B cell (primary cell): ENCODE data around the gene CCDC9. TPM values are rescaled to one million over a fixed set of nuclear protein-coding genes. Genes with fewer than 3 reads are reported as not detected.

Experiments
- ATAC-seq: fragments of 200-7000 bp; cut with Tn5 transposase; one replicate; pipeline ENCODE4 v1.10.0; 2021; ENCODE audit warnings: low read depth, mild to moderate bottlenecking, moderate number of reproducible peaks, moderate library complexity
- CTCF ChIA-PET: fragments of 350-600 bp; sonication (Branson Sonifier 250); formaldehyde crosslinking; loops from one replicate; lab custom pipeline; 2021; ENCODE audit warnings: antibody characterized with exemption, inconsistent platforms; lab: Charles Lee
- POLR2A ChIA-PET: fragments of 350-600 bp; sonication (Branson Sonifier 250); formaldehyde crosslinking; loops from one replicate; lab custom pipeline; 2021; ENCODE audit warnings: antibody characterized with exemption; lab: Charles Lee
- DNase-seq: peaks from one replicate; pipeline ENCODE4 v3.0.0; 2013
- H2AFZ ChIP-seq: 2 replicates; pipeline ENCODE4 v1.6.1; 2012; ENCODE audit warnings: mild to moderate bottlenecking, low read depth, low read length; ENCODE audit not compliant: insufficient read depth, poor library complexity, severe bottlenecking
- H3K27ac ChIP-seq, 2 donors: 1 replicate in 1 of 2; 2 replicates in 1 of 2; pipeline ENCODE4 v1.5.1; 2012 to 2013; ENCODE audit warnings: low read length in 2 of 2, mild to moderate bottlenecking in 2 of 2, moderate library complexity in 1 of 2
- H3K27me3 ChIP-seq, 4 experiments: fragments of 200-600 bp in 1 of 4; sonication (generic) in 1 of 4; replicated peaks in 1 of 4; 1 replicate in 2 of 4; 2 replicates in 2 of 4; pipeline versions ENCODE4 v1.6.1 to v1.7.0; 2013 to 2016; ENCODE audit warnings: low read length in 3 of 4, mild to moderate bottlenecking in 2 of 4, mixed read lengths in 1 of 4, moderate library complexity in 1 of 4; ENCODE audit not compliant: insufficient read depth in 4 of 4, control insufficient read depth in 3 of 4; ENCODE audit errors: control extremely low read depth in 1 of 4
- H3K36me3 ChIP-seq, 2 experiments: replicated peaks in 1 of 2; 1 replicate in 1 of 2; 2 replicates in 1 of 2; pipeline versions ENCODE4 v1.6.1 to v1.7.1; 2013; ENCODE audit warnings: low read length in 1 of 2; ENCODE audit not compliant: insufficient read depth in 2 of 2, control insufficient read depth in 1 of 2; ENCODE audit errors: control extremely low read depth in 1 of 2, extremely low read depth in 1 of 2
- H3K4me1 ChIP-seq, 2 donors: fragments of 200-600 bp in 1 of 2; sonication (generic) in 1 of 2; 1 replicate in 1 of 2; 2 replicates in 1 of 2; pipeline versions ENCODE4 v1.5.1 to v1.6.1; 2013 to 2017; ENCODE audit warnings: low read length in 2 of 2; ENCODE audit not compliant: control insufficient read depth in 2 of 2, insufficient read depth in 2 of 2
- H3K4me2 ChIP-seq: replicated peaks from 2 replicates; pipeline ENCODE3; 2012; ENCODE audit warnings: mild to moderate bottlenecking, low read depth, low read length; ENCODE audit not compliant: poor library complexity, severe bottlenecking
- H3K4me3 ChIP-seq, 5 experiments: fragments of 200-600 bp in 1 of 5; sonication (generic) in 1 of 5; 1 replicate in 3 of 5; 2 replicates in 2 of 5; pipeline versions ENCODE4 v1.5.1 to v1.7.0; 2011 to 2016; ENCODE audit warnings: low read length in 4 of 5, mild to moderate bottlenecking in 4 of 5, low read depth in 2 of 5, control low read depth in 1 of 5, moderate library complexity in 1 of 5; ENCODE audit not compliant: insufficient read depth in 1 of 5; ENCODE audit errors: control extremely low read depth in 1 of 5, extremely low read depth in 1 of 5
- H3K79me2 ChIP-seq: fragments of 200-600 bp; sonication (generic); one replicate; pipeline ENCODE4 v1.6.0; 2016; ENCODE audit warnings: low read length; ENCODE audit not compliant: control insufficient read depth, insufficient read depth
- H3K9ac ChIP-seq: fragments of 200-600 bp; sonication (generic); 2 replicates; pipeline ENCODE4 v1.6.1; 2017; ENCODE audit warnings: mild to moderate bottlenecking, low read length, moderate library complexity
- H3K9me3 ChIP-seq, 3 donors: one replicate each; pipeline versions ENCODE4 v1.6.1 to v1.7.1; 2013; ENCODE audit warnings: low read length in 2 of 3; ENCODE audit not compliant: control insufficient read depth in 2 of 3, insufficient read depth in 1 of 3; ENCODE audit errors: control extremely low read depth in 1 of 3
- H4K20me1 ChIP-seq: 2 replicates; pipeline ENCODE4 v1.6.0; 2012; ENCODE audit warnings: mild to moderate bottlenecking, low read length; ENCODE audit not compliant: insufficient read depth, control insufficient read depth, poor library complexity, severe bottlenecking
- H3K27ac Mint-ChIP-seq: one replicate; pipeline ENCODE4 v1.8.0; 2021; ENCODE audit warnings: mixed read lengths
- H3K27me3 Mint-ChIP-seq: one replicate; pipeline ENCODE4 v1.8.0; 2021; ENCODE audit warnings: mixed read lengths
- H3K4me1 Mint-ChIP-seq: one replicate; pipeline ENCODE4 v1.8.0; 2021; ENCODE audit warnings: mixed read lengths
- H3K4me3 Mint-ChIP-seq: one replicate; pipeline ENCODE4 v1.8.0; 2021; ENCODE audit warnings: mixed read lengths
- H3K9me3 Mint-ChIP-seq: one replicate; pipeline ENCODE4 v1.8.0; 2022; ENCODE audit warnings: mixed read lengths; ENCODE audit not compliant: insufficient read depth
- EZH2 ChIP-seq: IDR thresholded peaks from 2 replicates; pipeline ENCODE4 v1.6.1; 2012; ENCODE audit warnings: borderline replicate concordance, low read depth, mild to moderate bottlenecking, moderate library complexity, low read length; ENCODE audit not compliant: insufficient read depth, poor library complexity, severe bottlenecking
- WGBS: methylation state at CpG from one replicate; pipeline ENCODE4 v1.1.5; 2013; ENCODE audit warnings: missing lambda C conversion rate; ENCODE audit not compliant: insufficient coverage; 5-methylcytosine and 5-hydroxymethylcytosine counted together
- intact Hi-C: fragments of 100-400 bp; cut with micrococcal nuclease; formaldehyde crosslinking; loops from one replicate; pipeline ENCODE4 v1.10.0; 2022
- polyA plus RNA-seq: library from polyadenylated mRNA; depleted of rRNA; stranded (reverse); fragments of >200 nt; gene quantifications from 2 replicates; pipeline ENCODE4 v1.2.3, GENCODE V29; 2012
- total RNA-seq, 2 donors: library from RNA; stranded (reverse); fragments of 120-200 nt in 1 of 2; gene quantifications; 1 replicate in 1 of 2; 2 replicates in 1 of 2; pipeline versions ENCODE4 v1.2.3 to v1.2.4, GENCODE V29; 2013 to 2022
- TF ChIP-seq, protein P1 (sequence below): fragments of 200-600 bp; IDR thresholded peaks from one replicate; pipeline ENCODE4 v1.8.0; 2022; ENCODE audit warnings: antibody characterized with exemption, mild to moderate bottlenecking

CCDC9 gene
- total and polyA plus RNA-seq, 2 donors (not counting 1 experiment from before 2014, with no cell fraction given) = 12.3 to 54.7 TPM

GRCh38 chr19:47284324-47284899 lies 28.1 kb downstream of the CCDC9 start:
- intact Hi-C loops = loop anchor here (1.0 kb wide), 1 partner anchor 107 kb away; no protein-coding TSS in a partner anchor
- no peak overlapping the region for H3K4me3 Mint-ChIP-seq

DNA sequence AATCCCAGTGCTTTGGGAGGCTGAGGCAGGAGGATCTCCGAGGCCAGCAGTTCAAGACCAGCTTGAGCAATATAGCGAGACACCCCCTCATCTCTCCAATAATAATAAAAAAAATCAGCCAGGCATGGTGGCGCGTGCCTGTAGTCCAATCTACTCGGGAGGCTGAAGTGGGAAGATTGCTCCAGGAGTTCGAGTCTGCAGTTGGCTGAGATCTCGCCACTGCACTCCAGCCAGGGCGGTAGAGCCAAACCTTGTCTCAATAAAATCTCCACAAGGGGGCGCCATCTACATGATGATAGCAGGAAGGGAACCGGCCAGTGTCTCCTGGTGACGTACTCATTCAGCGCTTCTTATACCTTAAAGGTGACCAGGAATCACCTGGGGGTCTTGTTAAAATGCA lies 39.7 kb downstream of the CCDC9 start:
- no peak overlapping the region for H3K4me3 ChIP-seq
- H3K4me2 ChIP-seq = no peak overlapping the region
- no peaks in the 10 kb centered on the region for H3K9me3 Mint-ChIP-seq
- H3K27me3 Mint-ChIP-seq = no peaks in the 10 kb centered on the region
- peaks cover 4 to 18% of the 10 kb centered on the region in 2 donors for H3K4me1 ChIP-seq
- H4K20me1 ChIP-seq = no peaks in the 10 kb centered on the region
- peak; percentile 80 for ATAC-seq
- no peak overlapping the region for H3K9ac ChIP-seq
- ChIA-PET POLR2A (interaction anchor here (0.6 kb wide), 1 partner anchor 53 kb away, joined by 11 read pairs; the partner anchor contains the start of gene DHX34), CTCF (interaction anchor here (0.8 to 4.3 kb wide), 10 partner anchors 9 to 450 kb away, joined by 3 to 27 read pairs (median 4); partner anchors contain the start of gene DHX34)
- peaks cover 13% of the 10 kb centered on the region for H3K4me1 Mint-ChIP-seq
- H3K4me3 Mint-ChIP-seq = no peak overlapping the region
- H3K27ac Mint-ChIP-seq = no peak overlapping the region
- peaks cover 0 to 4% (median 0%) of the 10 kb centered on the region in 3 donors for H3K9me3 ChIP-seq
- no peak overlapping the region for H3K27ac ChIP-seq
- intact Hi-C loops = loop anchor here (1.0 kb wide), 2 partner anchors 131 to 402 kb away; no protein-coding TSS in a partner anchor
- no peaks in the 10 kb centered on the region for H3K79me2 ChIP-seq
- H2AFZ ChIP-seq = no peak overlapping the region
- WGBS = 8% methylated on average over 7 of the region's 12 CpGs
- H3K27me3 ChIP-seq = peaks cover 0 to 6% (median 1%) of the 10 kb centered on the region in 4 experiments
- TF ChIP-seq, protein P1, sequence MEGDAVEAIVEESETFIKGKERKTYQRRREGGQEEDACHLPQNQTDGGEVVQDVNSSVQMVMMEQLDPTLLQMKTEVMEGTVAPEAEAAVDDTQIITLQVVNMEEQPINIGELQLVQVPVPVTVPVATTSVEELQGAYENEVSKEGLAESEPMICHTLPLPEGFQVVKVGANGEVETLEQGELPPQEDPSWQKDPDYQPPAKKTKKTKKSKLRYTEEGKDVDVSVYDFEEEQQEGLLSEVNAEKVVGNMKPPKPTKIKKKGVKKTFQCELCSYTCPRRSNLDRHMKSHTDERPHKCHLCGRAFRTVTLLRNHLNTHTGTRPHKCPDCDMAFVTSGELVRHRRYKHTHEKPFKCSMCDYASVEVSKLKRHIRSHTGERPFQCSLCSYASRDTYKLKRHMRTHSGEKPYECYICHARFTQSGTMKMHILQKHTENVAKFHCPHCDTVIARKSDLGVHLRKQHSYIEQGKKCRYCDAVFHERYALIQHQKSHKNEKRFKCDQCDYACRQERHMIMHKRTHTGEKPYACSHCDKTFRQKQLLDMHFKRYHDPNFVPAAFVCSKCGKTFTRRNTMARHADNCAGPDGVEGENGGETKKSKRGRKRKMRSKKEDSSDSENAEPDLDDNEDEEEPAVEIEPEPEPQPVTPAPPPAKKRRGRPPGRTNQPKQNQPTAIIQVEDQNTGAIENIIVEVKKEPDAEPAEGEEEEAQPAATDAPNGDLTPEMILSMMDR = peak; percentile 78
- TF ChIP-seq EZH2 = no peak
- H3K36me3 ChIP-seq = no peaks in the 10 kb centered on the region
- DNase-seq = peak; percentile 86

More at GRCh38 chr19:47284324-47284899, 28.1 kb downstream of the CCDC9 start:
- WGBS = 33% methylated on average over 3 of the region's 9 CpGs
- no peaks in the 10 kb centered on the region for H3K27me3 Mint-ChIP-seq
- H3K4me1 ChIP-seq = peaks cover 15 to 17% of the 10 kb centered on the region in 2 donors
- H3K9me3 ChIP-seq = peaks cover 0 to 8% (median 3%) of the 10 kb centered on the region in 3 donors
- no peak overlapping the region for H2AFZ ChIP-seq
- no peaks in the 10 kb centered on the region for H3K27me3 ChIP-seq
- H3K36me3 ChIP-seq = no peaks in the 10 kb centered on the region
- no peaks in the 10 kb centered on the region for H3K79me2 ChIP-seq
- no peaks in the 10 kb centered on the region for H3K9me3 Mint-ChIP-seq
- no peak overlapping the region for H3K27ac Mint-ChIP-seq
- DNase-seq = peak; percentile 82
- no peaks in the 10 kb centered on the region for H4K20me1 ChIP-seq
- no peak overlapping the region for H3K9ac ChIP-seq
- CTCF ChIA-PET = interaction anchor here (0.6 to 2.2 kb wide), 22 partner anchors 8 to 422 kb away, joined by 3 to 19 read pairs (median 6); partner anchors contain the start of genes CCDC9, DHX34, INAFM1 and SAE1
- no peak overlapping the region for H3K4me2 ChIP-seq
- no peak for TF ChIP-seq EZH2
- TF ChIP-seq, protein P1 = peak; percentile 81
- ATAC-seq = no peak
- no peak overlapping the region for H3K4me3 ChIP-seq
- peaks cover 20% of the 10 kb centered on the region for H3K4me1 Mint-ChIP-seq
- no peak overlapping the region for H3K27ac ChIP-seq
- POLR2A ChIA-PET = no interaction called here
